Measurements from ENCODE around the gene CYP24A1.

GRCh38 chr20:54207053-54207742 lies 33.4 kb upstream of the CYP24A1 start:
- TF ChIP-seq ZNF629 (CRISPR knock-in tag; conservative IDR thresholded peaks at IDR 0.05) (no peak), MED1 (CRISPR knock-in tag; IDR thresholded peaks at IDR 0.05) (no peak), USF2 (IDR thresholded peaks at IDR 0.05; ENCODE audit: low read depth, low read length) (no peak), USF2 (CRISPR knock-in tag; IDR thresholded peaks at IDR 0.05; ENCODE audit: borderline replicate concordance) (no peak)
